Measurements from ENCODE around the gene DOCK2.

- TF ChIP-seq, protein P1, sequence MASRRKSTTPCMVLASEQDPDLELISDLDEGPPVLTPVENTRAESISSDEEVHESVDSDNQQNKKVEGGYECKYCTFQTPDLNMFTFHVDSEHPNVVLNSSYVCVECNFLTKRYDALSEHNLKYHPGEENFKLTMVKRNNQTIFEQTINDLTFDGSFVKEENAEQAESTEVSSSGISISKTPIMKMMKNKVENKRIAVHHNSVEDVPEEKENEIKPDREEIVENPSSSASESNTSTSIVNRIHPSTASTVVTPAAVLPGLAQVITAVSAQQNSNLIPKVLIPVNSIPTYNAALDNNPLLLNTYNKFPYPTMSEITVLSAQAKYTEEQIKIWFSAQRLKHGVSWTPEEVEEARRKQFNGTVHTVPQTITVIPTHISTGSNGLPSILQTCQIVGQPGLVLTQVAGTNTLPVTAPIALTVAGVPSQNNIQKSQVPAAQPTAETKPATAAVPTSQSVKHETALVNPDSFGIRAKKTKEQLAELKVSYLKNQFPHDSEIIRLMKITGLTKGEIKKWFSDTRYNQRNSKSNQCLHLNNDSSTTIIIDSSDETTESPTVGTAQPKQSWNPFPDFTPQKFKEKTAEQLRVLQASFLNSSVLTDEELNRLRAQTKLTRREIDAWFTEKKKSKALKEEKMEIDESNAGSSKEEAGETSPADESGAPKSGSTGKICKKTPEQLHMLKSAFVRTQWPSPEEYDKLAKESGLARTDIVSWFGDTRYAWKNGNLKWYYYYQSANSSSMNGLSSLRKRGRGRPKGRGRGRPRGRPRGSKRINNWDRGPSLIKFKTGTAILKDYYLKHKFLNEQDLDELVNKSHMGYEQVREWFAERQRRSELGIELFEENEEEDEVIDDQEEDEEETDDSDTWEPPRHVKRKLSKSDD (conservative IDR thresholded peaks at IDR 0.05; ENCODE audit: low read length) = no peak
- TF ChIP-seq ESRRA (IDR thresholded peaks at IDR 0.05; ENCODE audit: borderline replicate concordance, low read depth) = no peak
- no peak for TF ChIP-seq MXD1 (CRISPR knock-in tag; IDR thresholded peaks at IDR 0.05; ENCODE audit: borderline replicate concordance, poor library complexity, severe bottlenecking)
- TF ChIP-seq SMAD3 (CRISPR knock-in tag; conservative IDR thresholded peaks at IDR 0.05) = no peak
- no peak for TF ChIP-seq JUN (IDR thresholded peaks at IDR 0.05; ENCODE audit: borderline replicate concordance, low read depth, low read length)
- TF ChIP-seq JUN (CRISPR knock-in tag; IDR thresholded peaks at IDR 0.05; ENCODE audit: borderline replicate concordance) = no peak
- no peak for TF ChIP-seq EZH2 (IDR thresholded peaks at IDR 0.05; ENCODE audit: borderline replicate concordance, low read depth, low read length)
- TF ChIP-seq ELF1 (tag; IDR thresholded peaks at IDR 0.05) = no peak
- TF ChIP-seq POLR2G (IDR thresholded peaks at IDR 0.05; ENCODE audit: low read depth, low read length) = no peak
- no peak for TF ChIP-seq FOXP1 (CRISPR knock-in tag; IDR thresholded peaks at IDR 0.05)
Measured at GRCh38 chr5:169634606-169635005, 2.5 kb upstream of the DOCK2 start.

All from K562 (cell line).